ENCODE measurements around the gene VWF.

Gene VWF

DNA sequence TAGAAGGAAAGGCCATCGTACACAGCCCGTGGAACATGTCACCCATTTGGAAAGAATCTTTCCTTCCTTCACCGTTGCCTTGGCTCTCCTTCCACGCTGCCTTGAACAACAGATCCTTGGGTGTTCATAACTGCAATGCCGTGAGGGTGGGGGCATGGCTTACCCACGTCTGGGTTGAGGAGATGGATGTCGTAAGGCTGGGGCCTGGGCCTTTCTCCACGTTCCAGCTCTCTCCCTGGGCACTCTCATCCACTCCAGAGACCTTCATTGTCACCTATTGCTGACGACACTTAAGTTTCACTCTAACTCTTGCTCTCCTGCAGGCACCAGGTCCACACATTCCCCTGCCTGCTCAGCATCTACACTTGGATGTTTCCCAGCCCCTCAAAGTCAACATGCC lies 198.8 kb downstream of the VWF start:
- intact Hi-C loops (cut with DNase I), result no loop called here
- peak in 1 of 10 donors; percentile 56 for DNase-seq

DNA sequence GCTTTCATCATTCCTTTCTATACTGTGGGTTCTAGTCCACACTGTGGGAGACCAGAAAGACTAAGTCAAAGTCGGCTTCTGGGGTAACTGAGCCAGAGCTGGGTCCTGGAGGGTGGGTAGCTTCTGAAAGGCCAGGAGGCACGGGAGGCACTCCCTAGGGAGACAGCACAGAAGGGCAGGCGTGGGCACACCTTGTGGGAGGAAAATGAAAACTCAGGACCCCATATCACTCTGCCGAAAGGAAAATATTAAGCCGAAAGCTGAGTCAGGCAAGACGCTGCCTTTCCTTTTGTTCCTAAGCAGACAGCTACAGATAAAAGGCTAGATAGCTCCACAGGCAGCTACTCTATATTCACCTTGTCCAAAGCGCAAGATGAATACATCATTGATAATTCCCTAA lies 200.1 kb downstream of the VWF start:
- intact Hi-C loops (cut with DNase I), result no loop called here
- no peak for DNase-seq

DNA sequence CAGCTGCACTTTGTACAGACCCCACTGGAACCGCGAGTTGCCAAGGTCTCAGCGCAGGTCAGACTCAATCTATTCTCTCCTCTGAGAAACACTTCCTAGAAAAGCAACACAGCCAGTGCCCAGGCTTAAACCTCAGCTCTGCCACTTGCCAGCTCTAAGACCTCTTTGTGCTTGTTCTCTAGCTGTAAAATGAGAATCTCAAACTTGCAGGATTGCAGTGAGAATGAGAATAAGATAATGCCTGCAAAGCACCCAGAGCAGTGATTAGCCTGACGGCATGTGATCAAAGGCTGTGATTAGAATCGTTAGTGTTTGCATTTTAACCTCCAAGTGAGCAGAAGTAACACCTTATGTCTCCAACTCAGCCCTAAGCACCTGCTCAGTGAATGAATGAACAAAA lies 200.7 kb downstream of the VWF start:
- DNase-seq, result no peak
- intact Hi-C loops (cut with DNase I), result no loop called here

GRCh38 chr12:5923043-5923605 lies 201.3 kb downstream of the VWF start:
- no peak for DNase-seq
- intact Hi-C loops (cut with DNase I), result no loop called here

GRCh38 chr12:5921966-5922899 lies 202.2 kb downstream of the VWF start:
- intact Hi-C loops (cut with DNase I), result no loop called here
- peak in 1 of 10 donors; percentile 31 for DNase-seq

- DNase-seq, result peak in 1 of 10 donors; percentile 64
Observed at GRCh38 chr12:5921027-5921909, 203.2 kb downstream of the VWF start.

GRCh38 chr12:5916785-5917290 lies 207.6 kb downstream of the VWF start:
- no peak for DNase-seq
- intact Hi-C loops (cut with DNase I), result no loop called here

More at GRCh38 chr12:5921027-5921909, 203.2 kb downstream of the VWF start:
- intact Hi-C loops (cut with DNase I), result no loop called here

GRCh38 chr12:5915511-5915910 lies 209.0 kb downstream of the VWF start:
- intact Hi-C loops (cut with DNase I), result no loop called here
- DNase-seq, result no peak

DNA sequence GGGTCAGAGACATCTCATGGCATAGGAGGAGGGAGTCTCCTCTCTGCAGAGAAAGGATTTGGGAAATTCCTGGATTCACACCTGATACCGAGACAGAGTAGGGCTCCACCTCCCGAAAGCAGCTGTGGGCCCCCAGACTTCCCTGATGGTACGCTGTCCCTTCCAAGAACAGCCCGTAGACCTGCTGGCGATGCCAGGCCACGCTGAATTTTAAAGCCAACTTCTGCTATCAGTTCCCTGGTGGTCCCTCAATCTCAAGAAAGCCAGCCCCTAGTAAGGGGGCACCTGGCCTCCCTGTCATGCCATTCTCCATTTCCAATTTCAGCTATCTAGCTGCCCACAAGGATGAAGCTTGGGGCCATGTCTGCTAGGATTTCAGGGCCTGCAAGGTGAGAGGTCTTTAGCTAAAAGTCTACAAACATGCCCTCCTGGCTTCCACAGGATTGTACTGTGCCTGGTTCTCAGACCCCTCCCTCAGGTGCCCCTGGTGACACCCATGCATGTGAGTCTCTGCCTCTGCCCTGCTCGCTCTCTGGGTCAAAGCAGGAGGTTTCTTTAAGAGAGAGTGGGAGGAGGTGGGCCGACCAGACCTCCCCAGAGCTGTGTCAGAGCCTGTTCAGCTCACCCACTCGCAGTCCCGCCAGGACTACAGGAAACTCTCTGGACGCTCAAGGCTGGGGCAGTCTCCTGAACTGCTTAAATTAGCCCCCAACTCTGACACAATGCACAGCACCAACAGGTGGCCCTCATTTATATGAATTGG lies 209.9 kb downstream of the VWF start:
- DNase-seq, result no peak
- intact Hi-C loops (cut with DNase I), result no loop called here

DNA sequence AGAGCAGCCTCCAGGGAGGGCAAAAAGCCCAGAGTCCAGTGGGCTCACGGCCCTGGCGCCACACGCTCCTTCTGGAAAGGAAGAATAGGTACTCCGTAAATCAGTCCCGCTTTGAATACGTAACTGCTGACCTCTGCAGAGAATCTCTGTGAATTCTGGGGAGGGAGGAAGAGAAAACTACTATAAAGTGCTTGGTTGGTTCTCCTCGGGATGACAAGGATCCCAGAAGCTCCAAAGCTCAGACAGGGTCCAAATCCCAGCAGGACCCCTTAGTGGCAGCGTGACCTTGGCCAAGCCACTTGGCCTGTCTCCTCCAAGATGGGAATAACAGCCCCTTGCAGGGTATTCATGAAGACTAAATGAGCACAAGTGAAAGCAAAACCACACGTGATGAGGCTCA lies 211.1 kb downstream of the VWF start:
- intact Hi-C loops (cut with DNase I), result no loop called here
- peak in 1 of 10 donors; percentile 39 for DNase-seq

GRCh38 chr12:5912437-5913334 lies 211.8 kb downstream of the VWF start:
- DNase-seq, result no peak
- intact Hi-C loops (cut with DNase I), result no loop called here

GRCh38 chr12:5912011-5912410 lies 212.5 kb downstream of the VWF start:
- intact Hi-C loops (cut with DNase I), result no loop called here
- DNase-seq, result no peak

GRCh38 chr12:5910790-5911548 lies 213.5 kb downstream of the VWF start:
- no peak for DNase-seq
- intact Hi-C loops (cut with DNase I), result no loop called here

- intact Hi-C loops (cut with DNase I), result no loop called here
- DNase-seq, result no peak
Observed at GRCh38 chr12:5909560-5909959, 214.9 kb downstream of the VWF start.

DNA sequence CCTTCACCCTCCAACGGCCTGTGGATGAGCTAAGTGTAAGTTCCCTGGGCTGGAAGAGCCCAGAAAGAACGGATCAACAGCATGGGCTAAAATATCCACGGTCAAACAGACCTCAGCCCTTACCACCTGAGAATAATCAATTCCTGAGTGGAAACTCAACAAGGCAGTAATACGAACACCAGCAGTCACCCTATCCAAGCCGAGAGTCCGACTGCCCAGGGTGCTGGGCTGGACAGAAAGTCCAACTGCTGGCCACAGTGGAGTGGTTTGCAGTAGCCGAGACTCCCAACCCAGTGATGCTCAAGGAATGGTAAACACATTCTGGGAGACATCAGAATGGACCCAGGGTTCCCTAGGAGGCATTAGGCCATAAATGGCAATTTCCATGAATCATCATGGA lies 216.2 kb downstream of the VWF start:
- DNase-seq, result no peak
- intact Hi-C loops (cut with DNase I), result no loop called here

DNA sequence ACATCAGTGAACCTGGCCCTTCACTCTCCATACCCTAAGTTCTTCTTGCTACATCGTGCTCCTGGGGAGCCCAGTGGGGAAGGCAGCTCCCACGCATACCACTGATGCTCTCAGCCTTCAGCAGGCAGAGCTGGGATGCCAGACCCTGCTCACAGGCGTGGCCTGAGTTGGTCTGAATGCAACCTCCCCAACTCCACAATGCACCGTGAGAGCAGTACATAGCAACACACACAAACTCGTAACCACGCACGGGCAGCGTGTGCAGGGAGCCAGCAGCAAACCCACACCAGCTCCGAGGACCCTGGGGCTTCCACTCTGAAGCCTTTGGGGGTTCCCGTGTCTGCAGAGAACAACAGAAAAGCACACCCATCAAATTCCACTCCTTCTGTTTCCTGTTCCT lies 216.7 kb downstream of the VWF start:
- DNase-seq, result peak in 1 of 10 donors; percentile 41
- intact Hi-C loops (cut with DNase I), result no loop called here

- intact Hi-C loops (cut with DNase I), result no loop called here
- DNase-seq, result no peak
Observed at GRCh38 chr12:5905757-5906156, 218.7 kb downstream of the VWF start.

GRCh38 chr12:5904969-5905368 lies 219.5 kb downstream of the VWF start:
- intact Hi-C loops (cut with DNase I), result no loop called here
- no peak for DNase-seq
